ENCODE data around the gene KCTD12. TPM values are rescaled to one million over a fixed set of nuclear protein-coding genes. Genes with fewer than 3 reads are reported as not detected.
"Not testable (repeated sequence)": the region's sequence is repeated elsewhere in the genome, so short reads cannot be mapped to it uniquely, and the experiment has no call there.

KCTD12 gene
- total RNA-seq, 3 donors from 2014 or later, result 59.7 to 117 (median 65.9) TPM

DNA sequence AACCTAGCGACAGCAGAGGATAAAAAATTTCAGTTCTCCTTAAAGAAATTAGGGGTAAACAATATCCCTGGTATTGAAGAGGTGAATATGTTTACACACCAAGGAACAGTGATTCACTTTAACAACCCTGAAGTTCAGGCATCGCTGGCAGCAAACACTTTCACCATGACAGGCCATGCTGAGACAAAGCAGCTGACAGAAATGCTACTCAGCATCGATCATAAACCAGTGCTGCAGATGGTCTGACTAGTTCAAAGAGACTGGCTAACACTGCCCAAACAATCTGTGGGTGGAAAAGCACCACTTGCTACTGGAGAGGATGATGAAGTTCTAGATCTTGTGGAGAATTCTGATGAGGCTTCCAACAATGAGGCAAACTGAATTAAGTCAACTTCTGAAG, 42.3 kb upstream of the KCTD12 start:
- no peaks in the 10 kb centered on the region for H3K27me3 ChIP-seq
- peaks cover 0 to 5% of the 10 kb centered on the region in 2 donors for H3K9me3 ChIP-seq
- no peak for DNase-seq (ENCODE audit: low spot score in 2 of 2)
- H3K4me3 ChIP-seq, result no peak overlapping the region
- H3K27ac ChIP-seq, result no peak overlapping the region
- intact Hi-C loops (cut with DNase I; ENCODE audit: low total_unique reads), result no loop called here
- TF ChIP-seq POLR2AphosphoS5 (IDR thresholded peaks at IDR 0.05) (no peak), POLR2A (IDR thresholded peaks at IDR 0.05) (no peak)
- TF ChIP-seq, protein P1, sequence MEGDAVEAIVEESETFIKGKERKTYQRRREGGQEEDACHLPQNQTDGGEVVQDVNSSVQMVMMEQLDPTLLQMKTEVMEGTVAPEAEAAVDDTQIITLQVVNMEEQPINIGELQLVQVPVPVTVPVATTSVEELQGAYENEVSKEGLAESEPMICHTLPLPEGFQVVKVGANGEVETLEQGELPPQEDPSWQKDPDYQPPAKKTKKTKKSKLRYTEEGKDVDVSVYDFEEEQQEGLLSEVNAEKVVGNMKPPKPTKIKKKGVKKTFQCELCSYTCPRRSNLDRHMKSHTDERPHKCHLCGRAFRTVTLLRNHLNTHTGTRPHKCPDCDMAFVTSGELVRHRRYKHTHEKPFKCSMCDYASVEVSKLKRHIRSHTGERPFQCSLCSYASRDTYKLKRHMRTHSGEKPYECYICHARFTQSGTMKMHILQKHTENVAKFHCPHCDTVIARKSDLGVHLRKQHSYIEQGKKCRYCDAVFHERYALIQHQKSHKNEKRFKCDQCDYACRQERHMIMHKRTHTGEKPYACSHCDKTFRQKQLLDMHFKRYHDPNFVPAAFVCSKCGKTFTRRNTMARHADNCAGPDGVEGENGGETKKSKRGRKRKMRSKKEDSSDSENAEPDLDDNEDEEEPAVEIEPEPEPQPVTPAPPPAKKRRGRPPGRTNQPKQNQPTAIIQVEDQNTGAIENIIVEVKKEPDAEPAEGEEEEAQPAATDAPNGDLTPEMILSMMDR (IDR thresholded peaks at IDR 0.05), result no peak
- H3K4me1 ChIP-seq, result no peaks in the 10 kb centered on the region
- H3K36me3 ChIP-seq, result no peaks in the 10 kb centered on the region

DNA sequence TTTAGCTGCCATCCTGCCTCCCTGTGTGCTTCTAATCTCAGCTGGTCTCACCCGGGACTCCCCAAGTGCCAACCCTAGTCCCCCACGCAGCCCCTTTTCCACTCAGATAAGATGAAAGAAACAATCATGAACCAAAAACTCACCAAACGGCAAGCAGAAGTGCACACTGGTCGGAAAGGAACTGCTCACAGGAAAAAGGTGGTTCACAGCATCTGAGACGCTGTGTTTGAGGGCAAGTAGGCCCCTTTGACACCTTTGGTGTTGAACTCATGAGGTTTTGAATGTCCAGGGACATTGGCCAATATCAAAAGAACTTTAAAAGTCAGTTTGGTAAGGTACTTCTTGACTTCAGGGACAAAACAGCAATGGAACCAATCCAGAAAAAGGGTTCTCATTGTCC, 41.8 kb upstream of the KCTD12 start:
- Histone ChIP-seq H3K9me3 (peaks cover 0 to 5% of the 10 kb centered on the region in 2 donors), H3K4me1 (no peaks in the 10 kb centered on the region), H3K27ac (no peak overlapping the region), H3K27me3 (no peaks in the 10 kb centered on the region), H3K4me3 (no peak overlapping the region), H3K36me3 (no peaks in the 10 kb centered on the region)
- no peak for DNase-seq (ENCODE audit: low spot score in 2 of 2)
- intact Hi-C loops (cut with DNase I; ENCODE audit: low total_unique reads), result no loop called here
- no peak for TF ChIP-seq POLR2AphosphoS5 (IDR thresholded peaks at IDR 0.05)
- no peak for TF ChIP-seq POLR2A (IDR thresholded peaks at IDR 0.05)
- TF ChIP-seq, protein P1 (IDR thresholded peaks at IDR 0.05), result no peak

DNA sequence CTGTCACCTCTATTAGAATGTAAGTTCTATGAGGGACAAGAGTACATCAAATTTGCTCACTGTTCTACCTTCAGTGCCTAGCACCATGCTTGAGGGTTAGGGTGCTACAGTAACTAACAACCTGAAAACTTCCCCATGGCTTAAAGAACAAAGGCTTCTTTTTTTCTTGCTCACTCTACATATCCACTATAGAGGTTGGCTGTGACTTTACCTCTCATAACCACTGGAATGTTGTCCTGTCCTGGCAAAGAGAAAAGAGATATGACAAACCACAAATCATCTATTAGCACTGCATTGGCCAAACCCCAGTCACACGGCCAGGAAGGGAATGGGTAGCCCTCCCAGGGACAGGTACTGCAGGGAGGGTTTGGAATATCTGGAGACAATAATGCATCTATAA, 38.9 kb upstream of the KCTD12 start:
- TF ChIP-seq POLR2A (IDR thresholded peaks at IDR 0.05) (no peak), POLR2AphosphoS5 (IDR thresholded peaks at IDR 0.05) (no peak)
- TF ChIP-seq, protein P1 (IDR thresholded peaks at IDR 0.05), result no peak

DNA sequence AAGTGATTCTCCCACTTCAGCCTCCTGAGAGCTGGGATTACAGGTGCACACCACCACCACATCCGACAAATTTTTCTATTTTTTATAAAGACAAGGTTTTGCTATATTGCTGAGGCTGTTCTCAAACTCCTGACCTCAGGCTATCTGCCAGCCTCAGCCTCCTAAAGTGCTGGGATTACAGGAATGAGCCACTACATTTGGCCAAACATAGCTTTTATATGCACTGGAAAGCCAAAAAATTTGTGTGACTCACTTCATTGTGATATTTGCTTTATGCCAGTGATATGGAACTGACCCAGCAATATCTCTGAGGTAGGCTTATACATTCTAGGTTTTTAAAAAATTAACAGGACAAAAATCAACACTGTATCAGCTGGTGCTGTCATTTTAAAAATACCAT, 35.3 kb upstream of the KCTD12 start:
- intact Hi-C loops (cut with DNase I; ENCODE audit: low total_unique reads), result no loop called here
- Histone ChIP-seq H3K4me1 (no peaks in the 10 kb centered on the region), H3K9me3 (no peaks in the 10 kb centered on the region), H3K36me3 (no peaks in the 10 kb centered on the region), H3K27me3 (no peaks in the 10 kb centered on the region), H3K4me3 (no peak overlapping the region), H3K27ac (no peak overlapping the region)
- DNase-seq (ENCODE audit: low spot score in 2 of 2), result no peak
- TF ChIP-seq POLR2AphosphoS5 (IDR thresholded peaks at IDR 0.05), result no peak
- TF ChIP-seq POLR2A (IDR thresholded peaks at IDR 0.05), result no peak
- TF ChIP-seq, protein P1 (IDR thresholded peaks at IDR 0.05), result no peak

More for the DNA sequence above, 38.9 kb upstream of the KCTD12 start:
- Histone ChIP-seq H3K4me3 (no peak overlapping the region), H3K9me3 (no peaks in the 10 kb centered on the region), H3K4me1 (no peaks in the 10 kb centered on the region), H3K27me3 (no peaks in the 10 kb centered on the region), H3K27ac (no peak overlapping the region), H3K36me3 (no peaks in the 10 kb centered on the region)
- intact Hi-C loops (cut with DNase I; ENCODE audit: low total_unique reads), result no loop called here
- DNase-seq (ENCODE audit: low spot score in 2 of 2), result no peak

DNA sequence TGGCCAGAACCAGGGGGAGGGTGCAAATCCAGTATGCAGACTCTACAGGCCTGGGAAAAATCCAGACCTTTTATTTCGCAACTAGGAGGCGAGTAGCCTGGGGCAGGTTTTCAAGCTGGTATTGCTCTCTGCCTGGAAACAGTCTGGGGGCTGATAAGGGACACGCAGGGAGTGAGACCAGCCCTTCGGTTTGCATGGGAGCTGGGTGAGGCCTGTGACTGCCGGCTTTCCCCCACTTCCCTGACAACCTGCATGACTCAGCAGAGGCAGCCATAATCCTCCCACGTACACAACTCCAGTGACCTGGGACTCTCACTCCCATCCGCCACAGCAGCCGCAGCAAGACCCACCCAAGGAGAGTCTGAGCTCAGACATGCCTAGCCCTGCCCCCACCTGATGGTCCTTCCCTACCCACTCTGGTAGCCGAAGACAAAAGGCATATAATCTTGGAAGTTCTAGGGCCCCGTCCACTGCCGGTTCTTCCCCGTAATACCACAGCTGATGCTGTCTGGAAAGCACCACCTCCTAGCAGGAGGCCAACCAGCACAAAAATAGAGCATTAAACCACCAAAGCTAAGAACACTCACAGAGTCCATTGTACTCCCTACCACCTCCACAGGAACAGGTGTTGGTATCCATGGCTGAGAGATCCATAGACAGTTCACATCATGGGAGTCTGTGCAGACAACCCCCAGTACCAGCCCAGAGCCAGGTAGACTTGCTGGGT, 31.7 kb upstream of the KCTD12 start:
- H3K27ac ChIP-seq, result peak overlapping the region in 1 of 2 donors; percentile 52
- DNase-seq (ENCODE audit: low spot score in 2 of 2); H3K4me3 ChIP-seq; H3K27me3 ChIP-seq; H3K36me3 ChIP-seq; H3K9me3 ChIP-seq; H3K4me1 ChIP-seq: not testable (repeated sequence)
- intact Hi-C loops (cut with DNase I; ENCODE audit: low total_unique reads), result loop anchor here (5.0 kb wide), 1 partner anchor 691 kb away; no protein-coding TSS in a partner anchor

Data from breast epithelium (tissue), 4 donors.